Ecto neural progenitor cell (in vitro differentiated cells): ENCODE data around the gene CABLES2.
A peak's percentile ranks its signal among the peaks of the same experiment; 100 is the strongest.

Experiments
- DNase-seq: peaks from one replicate; pipeline ENCODE4 v3.0.0-alpha.2; 2018; ENCODE audit warnings: low spot score

CABLES2 gene, protein sequence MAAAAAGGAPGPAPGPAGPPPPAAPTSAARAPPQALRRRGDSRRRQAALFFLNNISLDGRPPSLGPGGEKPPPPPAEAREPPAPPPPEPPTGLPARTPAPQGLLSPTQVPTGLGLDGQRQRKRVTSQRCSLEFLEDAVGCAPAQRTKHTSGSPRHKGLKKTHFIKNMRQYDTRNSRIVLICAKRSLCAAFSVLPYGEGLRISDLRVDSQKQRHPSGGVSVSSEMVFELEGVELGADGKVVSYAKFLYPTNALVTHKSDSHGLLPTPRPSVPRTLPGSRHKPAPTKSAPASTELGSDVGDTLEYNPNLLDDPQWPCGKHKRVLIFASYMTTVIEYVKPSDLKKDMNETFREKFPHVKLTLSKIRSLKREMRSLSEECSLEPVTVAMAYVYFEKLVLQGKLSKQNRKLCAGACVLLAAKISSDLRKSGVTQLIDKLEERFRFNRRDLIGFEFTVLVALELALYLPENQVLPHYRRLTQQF

DNA sequence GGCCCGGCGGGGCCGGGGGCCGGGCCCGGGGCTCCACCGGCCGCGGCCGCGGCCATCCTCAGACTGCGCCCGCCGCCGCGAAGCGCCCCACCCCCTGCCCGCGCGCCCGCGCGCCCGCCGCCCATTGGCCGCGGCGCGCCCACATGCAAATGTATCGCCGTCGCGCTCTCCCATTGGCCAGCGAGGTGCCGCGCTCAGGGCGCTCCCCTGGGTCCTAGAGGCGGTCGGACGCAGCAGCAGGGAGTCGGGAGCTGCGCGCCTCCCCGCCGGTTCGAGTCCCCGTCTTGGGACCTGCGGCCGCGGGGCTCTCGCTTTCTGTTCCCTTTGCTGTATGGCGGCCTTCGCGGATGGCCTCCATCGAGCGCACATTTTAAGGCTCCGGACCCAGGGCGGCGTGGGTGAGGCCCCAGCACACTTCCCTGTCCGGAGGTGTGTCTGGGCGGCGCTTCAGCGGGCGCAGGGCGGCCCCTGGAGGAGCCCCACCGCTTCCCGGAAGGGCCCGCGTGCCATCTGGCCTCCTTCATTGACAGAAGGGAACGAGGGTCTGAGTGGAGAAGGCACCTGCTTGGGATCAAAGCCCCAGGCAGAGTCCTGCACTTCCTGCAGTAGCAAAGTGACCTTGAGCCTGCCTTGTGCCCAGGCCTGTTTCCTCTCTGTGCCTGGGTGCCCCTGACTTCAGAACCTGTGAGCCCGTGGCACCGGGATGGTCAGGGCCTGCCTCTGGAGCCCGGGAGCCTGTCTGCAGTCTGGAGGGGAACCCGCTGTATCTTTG, at the start of gene CABLES2:
Gene CABLES2 (minus strand): TSS at position 65 of the 772 bp plus-strand sequence. CDS start 9 bp downstream, at position 56.
- DNase-seq = peak; percentile 94

DNA sequence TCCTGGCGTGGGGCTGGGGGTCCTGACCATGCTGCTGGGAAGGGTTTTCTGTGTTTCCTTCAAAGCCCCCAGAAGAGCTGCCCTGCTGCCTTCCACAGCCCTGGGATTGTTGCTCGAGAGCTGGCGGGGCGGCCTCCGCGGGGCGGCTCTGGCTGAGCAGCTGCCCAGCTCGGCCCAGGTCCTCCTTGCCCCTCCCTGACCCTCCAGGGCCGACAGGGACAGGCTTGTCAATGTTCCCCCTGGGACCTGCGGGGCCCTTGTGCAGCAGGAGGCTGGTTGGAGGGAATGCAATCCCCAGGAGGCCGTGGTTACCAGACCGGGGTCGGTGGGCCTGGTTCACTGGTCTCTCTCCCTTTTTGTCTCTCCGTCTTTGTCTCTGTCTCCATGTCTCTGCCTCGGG, 48.8 kb upstream of the CABLES2 start:
- DNase-seq = no peak

DNA sequence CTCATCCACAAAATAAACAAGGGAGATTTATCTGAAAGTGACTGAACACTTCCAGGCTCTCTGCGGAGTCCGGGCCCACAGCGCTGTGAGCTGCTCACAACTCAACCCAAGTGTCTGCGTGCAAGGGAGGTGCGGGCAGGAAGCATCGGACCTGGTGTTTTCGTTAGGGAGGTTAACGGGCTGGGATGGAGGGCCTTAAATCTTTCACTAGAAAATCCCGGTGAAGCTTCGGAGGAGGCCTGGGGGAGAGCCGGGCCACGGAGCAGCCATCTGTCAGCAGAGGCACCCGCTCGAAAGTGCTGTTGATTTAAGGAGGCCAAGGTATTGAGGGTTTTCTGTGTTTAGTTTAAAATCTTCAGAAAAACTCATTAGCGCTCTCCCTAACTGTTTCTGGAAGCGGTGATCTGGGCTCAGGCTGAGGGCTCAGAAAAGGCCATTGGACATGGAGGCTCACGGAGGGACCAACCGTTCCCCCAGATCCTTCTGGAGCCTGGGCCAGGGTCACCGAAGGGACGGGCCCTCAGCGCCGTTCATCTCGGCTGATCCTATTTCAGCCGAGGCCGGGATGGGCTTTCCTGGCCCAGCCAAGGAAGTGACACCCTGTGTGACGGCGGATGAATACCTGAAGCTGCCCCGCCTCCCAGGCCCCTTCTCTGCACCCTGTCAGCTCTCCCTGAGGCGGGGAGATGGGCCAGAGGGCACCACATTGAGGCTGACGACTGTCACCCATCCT, 48.0 kb upstream of the CABLES2 start:
- DNase-seq = no peak

DNA sequence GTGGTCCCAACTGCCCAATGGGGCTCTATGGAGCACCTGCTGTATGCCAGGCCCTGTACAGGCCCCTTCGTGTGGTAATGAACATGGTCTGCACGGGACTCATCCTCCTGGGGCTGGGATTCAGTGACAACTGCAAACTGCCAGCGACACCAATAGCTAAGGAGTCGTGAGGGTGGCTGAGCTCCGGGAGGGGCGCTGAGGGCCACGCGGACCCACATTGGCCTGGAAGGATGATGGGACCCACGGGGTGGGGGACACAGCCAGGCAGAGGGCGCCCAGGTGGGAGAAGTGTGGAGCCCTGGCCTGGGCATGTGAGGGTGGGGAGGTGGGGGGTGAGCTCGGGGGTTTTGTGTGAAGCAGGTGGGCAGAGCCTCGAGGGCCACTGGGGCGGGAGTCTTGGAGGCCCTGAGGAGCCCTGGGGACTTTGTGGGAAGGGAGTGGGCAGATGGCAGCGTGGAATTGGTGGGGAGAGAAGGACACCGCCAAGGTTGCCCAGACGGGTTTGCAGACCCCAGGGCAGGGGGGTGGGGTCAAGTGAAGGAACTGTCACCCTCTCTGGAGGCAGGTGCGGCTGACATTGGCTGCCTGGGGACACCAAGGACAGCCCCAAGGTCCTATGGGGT, 46.2 kb upstream of the CABLES2 start:
- no peak for DNase-seq

DNA sequence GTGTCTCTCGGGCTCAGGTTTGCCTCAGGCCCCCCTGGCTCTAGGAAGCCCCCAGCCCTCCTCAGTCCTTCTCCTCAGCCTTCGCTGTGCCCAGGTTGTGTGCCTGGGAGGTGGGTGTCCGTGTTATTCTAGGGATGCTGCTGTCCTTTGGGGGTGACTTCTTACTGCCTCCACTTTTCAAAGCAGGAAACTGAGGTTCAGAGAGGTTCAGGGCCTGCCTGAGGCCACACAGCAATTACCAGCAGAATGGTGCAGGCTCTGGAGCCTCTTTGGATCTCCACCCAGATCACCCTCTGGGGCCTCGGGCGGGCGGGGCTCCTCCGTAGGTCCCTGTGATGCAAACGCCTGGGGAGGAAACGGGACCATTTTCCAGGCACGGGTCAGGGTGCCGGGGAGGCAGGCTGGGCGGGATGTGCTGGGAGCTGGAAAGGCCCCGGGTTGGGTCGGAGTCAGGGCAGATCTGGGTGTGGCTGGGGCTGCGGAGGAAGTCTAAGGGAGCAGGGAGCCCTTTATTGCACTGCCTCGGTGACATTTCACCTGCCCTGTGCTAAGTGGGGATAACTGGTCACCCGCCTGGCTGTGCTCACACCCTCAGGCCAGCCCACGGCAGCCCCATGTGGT, 45.5 kb upstream of the CABLES2 start:
- no peak for DNase-seq

DNA sequence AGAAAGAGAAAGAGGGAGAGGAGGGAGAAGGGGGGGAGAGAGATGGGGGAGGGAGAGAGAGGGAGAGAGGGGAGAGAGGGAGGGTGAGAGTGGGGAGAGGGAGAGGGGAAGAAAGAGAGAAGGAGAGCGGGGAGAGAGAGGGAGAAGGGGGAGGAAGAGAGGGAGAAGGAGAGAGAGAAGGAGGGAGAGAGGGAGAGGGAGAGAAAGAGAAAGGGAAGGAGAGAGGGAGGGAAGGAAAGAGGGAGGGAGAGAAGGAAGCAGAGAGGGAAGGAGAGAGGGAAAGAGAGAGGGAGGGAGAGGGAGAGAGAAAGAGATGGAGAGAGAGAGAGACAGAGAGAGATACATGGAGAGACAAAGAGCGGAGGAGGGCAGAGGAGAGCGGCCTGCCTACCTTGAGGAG, 44.9 kb upstream of the CABLES2 start:
- DNase-seq = no peak

DNA sequence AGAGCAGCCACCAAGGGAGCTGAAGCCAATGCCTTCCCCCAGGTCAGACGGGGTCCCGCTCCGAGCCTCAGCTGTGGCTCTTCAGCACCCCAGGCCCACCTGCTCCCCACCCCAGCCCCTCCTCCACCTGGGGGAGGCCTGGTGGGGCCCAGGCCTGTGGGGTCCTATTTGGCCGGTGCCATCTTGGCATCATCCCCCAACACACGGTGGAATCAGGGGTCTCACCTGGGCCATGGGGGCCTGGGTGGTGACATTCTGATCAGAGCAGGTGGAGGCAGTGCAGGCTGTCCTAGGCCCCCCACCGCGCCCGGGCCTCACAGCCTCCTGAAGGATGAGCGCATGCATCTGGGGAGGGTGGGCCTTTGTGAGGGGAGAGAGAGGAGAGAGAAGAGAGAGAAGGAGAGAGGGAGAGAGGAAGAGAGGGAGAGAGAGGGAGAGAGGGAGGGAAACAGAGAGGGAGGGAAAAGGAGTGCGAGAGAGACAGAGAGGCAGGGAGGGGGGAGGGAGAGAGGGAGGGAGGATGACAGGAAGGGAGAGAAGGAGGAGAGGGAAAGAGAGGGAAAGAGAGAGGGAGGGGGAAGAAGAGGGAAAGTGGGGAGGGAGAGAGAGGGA, 44.2 kb upstream of the CABLES2 start:
- no peak for DNase-seq

DNA sequence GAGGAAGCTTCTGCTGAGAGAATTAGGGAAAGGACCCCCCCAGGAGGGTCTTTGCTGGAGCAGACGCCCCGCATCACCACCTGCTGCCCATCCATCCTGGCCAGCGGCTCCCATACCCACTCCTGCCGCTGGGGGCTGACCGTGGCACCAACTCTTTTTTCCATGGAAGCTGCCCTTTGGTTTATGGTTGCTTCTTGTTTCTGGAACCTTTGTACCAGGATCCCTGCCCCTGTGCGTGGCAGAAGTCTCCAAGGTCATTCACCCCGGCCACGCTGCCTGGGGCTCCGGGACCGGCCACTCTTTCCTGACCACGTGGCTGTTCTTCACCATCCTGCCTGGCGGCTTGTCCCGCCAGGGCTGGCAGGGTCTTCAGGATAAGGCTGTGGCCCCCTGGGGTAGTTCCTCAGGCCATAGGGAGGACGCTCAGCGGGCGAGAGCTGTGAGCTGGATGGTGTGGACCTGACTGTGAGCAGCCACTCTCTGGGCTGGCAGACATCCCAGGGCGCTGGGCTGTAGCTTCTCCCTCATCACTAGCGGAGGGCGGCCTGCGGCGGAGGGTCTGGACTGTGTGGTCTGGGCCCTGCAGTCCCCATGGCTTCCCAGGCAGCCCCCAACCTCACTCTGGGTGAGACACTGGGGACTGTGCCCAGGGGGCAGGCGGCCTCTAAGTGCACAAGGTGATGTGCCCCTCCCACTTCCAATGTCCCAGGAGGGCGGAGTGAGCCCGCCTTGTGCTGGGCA, 43.0 kb upstream of the CABLES2 start:
- no peak for DNase-seq

DNA sequence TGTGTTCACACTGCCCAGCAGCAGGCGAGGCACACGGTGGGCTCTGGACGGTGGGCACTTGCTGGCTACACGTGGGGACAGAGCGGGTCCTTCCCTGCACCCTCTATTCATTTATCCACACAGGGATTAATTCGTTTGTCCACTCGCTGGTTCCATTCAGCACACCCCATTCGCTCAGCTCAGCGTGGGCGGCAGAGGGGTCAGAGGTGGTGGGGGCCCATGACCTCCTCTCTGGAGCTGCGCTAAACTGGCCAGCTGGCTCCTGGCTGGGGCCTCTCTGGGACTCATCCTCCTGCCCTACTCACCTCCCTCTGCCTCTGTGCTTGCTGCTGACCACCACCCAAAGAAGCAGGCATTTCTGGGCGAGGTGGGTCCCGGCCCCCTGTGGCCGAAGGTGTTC, 41.7 kb upstream of the CABLES2 start:
- peak; percentile 69 for DNase-seq

DNA sequence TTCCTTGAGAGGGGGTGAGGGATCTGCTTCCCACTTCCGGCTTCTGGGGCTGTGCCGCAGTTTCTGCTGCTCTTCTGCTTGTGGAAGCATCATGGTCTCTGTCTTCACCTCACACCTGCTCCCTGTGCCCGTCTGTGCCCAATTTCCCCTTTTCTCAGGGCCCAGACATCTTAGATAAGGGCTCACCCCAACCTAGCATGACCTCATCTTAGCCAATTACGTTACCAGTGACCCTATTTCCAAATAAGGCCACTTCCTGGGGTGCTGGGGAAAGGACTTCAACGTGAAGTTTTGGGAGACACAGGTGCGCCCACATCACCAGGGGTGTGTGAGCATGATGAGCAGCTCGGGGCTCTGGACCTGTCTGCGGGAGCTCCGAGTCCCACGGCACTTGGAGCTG, 41.0 kb upstream of the CABLES2 start:
- no peak for DNase-seq

DNA sequence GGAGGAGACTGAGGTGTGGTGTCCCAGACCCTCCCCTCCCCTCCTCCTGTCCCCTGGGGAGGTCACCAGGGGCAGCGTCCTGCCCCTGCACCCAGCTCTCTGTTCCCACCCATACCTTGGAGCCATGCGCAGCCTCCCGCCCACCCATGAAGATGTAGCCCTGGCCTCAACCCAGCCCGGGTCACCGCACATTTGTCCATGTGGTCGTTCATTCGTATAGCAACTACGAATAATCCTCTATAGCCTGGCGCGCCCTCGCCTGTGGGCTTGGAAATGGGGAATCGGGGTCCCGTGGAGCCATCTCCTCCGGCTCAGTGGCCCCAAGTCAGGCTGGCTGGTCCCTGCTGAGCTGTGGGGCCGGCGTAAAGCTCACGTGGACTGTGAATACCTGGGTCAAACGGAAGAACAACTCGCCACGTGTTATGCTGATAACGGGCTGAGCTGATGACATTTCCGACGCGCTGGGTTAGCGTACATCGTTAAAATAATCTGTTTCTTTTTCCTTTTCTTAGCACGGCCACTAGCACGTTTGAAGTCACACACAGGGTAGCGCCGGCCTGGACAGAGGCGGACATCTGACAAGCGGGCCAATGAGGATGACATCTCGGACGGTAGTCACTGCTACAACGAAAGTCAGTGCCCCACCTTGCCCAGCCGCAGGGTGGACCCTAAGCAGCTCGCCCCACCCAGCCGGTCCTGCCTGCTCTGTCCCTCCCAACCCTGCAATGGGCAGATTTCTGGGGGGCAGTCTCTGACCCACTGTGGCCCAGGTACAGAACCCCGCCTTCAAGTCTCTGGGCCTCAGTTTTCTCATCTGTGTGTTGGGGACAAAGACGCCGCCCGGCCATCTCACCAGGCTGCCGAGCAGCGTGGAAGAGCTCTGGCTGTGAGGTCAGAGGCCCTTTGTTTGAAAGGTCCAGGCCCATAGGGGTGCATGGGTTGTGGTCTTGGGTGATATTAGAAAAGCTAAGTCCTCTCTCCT, 40.1 kb upstream of the CABLES2 start:
- no peak for DNase-seq

DNA sequence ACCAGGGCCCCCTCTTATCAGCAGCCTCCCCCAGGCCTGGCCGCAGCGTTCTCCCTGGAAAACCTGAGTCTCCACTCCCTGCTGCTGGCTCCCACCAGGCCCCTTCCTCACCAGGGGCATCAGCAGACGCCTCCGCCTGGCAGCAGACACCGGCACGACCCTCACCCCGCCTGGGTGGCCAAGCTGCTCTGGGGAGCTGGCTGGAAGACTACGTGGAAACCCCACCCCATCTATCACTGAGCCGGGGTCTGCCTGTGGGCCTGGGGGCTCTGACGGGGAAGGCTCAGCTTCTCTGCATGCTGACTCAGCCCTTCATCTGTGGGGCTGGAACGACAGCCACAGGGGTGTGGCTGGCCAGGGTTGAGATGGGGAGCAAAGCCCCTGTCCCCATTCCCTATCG, 39.4 kb upstream of the CABLES2 start:
- DNase-seq = no peak

DNA sequence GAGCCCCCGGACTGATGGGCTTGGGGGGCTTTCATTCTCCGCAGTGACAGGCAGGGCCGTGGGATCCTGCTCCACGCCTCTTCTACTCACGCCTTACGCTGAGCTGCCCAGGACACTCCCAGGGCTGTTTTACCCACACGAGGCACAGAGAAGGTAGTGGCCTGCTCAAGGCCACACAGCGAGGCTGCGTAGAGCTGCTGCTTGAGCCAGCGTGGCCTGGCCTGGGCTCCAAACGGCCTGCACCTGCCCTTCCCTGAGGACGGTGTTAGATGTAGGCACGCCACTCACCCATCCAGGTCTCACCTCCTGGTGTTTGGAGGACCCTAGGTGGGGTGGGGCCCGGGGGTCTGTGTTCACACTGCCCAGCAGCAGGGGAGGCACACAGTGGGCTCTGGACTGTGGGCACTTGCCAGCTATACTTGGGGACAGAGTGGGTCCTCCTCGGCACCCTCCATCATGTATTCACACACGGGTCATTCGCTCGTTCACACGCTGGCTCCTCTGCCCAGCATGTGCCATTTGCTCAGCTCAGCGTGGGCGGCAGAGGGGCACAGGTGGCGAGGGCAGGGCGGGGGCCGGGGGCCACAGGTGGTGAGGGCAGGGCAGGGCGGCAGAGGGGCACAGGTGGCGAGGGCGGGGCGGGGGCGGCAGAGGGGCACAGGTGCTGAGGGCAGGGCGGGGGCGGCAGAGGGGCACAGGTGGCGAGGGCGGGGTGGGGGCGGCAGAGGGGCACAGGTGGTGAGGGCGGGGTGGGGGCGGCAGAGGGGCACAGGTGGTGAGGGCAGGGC, 38.7 kb upstream of the CABLES2 start:
- no peak for DNase-seq

DNA sequence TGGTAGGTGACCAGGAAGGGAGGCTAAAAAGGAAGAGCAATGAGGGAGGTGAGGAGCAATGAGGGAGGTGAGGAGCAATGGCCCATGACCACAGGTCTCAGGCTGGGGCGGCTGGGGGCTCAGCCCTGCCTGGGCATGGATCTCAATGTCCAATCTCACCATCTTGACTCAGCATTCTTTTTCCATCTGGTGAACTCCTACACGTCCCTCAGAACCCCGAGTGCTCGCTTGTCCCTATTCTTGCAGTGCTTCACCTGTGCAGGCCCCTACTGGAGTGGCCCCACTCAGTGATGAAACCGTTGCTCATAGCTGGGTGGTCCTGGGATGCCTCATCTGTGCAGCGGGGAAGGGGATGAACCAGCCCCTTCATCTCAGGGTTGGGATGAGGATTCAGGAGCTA, 37.2 kb upstream of the CABLES2 start:
- DNase-seq = no peak

DNA sequence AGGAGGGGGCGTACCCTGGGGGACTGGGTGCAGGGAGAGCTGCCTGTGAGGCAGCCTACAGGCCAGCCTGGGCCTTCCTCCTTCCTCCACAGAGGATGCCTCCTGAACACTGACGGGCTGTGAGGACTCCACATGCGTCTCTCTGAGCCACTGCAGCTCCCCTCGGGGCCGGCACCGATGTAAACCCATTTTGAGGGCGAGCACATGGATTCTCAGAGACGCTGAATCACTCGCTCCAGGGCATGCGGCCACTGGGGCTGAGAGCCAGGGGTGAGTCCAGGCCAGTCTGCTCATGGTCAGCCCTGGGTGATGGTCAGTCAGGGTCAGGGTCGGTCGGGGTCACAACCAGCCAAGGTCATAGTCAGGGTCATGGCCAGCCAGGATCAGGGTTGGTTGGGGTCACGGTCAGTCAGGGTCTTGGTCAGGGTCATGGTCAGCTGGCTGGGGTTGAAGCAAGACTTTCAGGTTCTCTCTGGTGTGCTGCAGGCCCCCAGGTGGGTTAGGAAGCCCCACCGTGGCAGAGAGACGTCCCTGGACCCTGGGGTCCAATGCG, 35.0 kb upstream of the CABLES2 start:
- DNase-seq = no peak

DNA sequence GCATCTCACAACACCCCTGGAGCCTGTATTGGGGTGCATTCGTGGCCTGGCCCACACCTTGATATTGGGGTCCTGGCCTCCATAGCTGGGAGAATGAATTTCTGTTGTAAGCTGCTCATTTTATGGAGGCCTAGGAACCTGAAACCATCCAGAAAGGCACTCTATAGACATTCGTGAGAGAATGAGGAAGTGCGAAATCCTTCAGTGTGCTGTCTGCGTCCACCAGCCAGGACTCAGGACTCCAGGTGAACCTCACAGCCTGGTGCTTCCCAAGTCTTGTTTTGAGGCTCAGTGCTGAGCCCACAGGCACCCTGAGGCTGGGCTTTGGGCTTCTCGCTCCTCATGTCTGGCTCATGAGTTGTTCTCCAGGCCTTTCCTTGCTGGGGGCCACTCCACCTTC, 32.1 kb upstream of the CABLES2 start:
- no peak for DNase-seq

DNA sequence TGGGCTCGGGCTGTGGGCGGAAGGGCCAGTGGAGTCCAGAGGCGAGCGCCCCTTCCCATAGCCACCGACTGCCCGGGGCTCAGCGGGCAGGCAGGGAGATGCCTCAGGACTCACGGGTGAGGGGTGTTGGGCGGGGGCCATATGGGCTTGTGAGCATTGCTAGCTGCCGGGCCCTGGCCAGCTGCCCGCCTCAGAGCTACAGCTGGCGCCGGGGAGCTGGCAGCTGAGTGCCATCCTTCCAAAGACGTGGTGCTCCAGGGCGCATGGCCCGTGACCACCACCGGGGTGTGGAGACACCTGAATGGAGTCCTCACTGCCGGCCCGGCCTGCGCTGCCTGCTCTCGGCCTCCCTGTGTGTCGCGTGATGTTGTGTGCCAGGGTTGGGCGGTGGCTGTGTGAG, 30.8 kb upstream of the CABLES2 start:
- DNase-seq = no peak

DNA sequence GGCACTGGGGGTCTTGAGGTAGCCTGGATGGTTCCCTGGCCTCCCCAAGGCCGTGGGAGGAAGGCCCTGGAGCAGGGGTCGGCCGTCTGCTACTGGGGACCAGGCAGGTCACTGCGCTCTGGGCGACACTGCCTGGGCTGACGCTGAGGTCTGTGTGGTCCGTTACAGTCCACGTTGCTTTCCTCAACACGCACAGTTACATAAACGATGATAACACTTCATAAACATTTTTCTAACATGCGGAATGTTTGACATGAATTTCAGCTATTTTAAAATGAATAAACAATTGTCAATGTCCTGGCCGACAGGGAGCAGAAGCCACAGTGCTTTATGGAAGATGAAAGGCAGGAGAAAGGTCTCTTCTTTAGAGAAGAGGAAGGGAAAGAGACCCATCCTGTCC, 30.4 kb upstream of the CABLES2 start:
- no peak for DNase-seq
